Cerebellar nuclear complex (tissue), 1 donor: ENCODE data around the gene ADRB1.

Experiments used
- DNase-seq, 2 experiments: peaks; one replicate each; lab custom pipeline; 2025; lab: John Stamatoyannopoulos, UW

The ADRB1 gene

DNA sequence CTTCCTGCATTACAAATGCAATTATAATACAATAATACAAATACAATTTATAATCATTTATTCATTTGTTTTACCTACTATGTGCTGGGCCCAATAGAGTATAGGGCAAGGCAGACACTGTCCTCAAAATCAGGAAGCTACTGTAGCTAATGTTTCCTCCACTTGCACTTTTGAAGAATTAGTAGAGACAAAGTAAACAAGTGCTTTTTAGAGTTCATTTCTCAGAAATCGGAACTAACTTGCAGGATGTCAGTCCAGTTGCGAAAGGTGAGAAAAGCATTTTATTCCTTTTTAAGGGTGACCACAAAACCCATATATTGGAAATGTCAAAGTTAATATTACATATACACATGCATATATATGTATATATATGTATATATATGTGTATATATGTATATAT, 14.2 kb downstream of the ADRB1 start:
- no peak for DNase-seq

DNA sequence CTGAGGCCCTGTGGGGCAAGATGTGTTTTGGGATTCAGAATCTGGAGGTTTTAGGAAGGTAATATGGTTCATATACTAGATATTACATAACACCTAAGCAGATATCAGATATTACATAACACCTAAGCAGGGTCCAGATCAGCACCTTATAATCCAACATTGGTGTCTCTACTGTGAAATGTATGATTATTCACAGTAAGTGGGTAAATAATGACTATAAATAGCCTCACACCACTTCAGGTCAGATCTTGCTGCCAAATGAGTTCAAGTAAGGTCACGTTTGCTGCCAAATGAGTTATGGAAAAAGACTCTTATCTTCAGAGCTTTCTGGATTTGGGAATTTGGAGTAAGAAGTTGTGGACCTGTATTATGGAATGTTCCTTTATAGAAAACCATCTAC, 14.6 kb downstream of the ADRB1 start:
- DNase-seq: no peak

GRCh38 chr10:114059561-114059960, 15.9 kb downstream of the ADRB1 start:
- DNase-seq: no peak

DNA sequence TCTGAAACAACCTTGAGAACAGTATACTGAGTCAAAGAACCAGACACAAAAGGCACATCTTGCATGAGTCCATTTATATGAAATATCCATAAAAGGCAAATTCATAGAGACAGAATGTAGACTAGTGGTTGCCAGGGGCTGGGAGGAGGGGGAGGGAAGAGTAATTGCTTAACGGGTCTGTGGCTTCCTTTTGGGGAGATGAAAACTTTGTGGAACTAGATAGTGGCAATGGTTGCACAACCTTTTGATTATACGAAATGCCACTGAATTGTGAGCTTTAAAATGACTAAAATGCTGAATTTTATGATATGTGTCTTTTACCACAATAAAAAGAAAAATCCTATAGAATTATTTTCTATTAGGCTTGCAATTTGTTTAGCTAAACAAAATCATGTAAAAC, 16.8 kb downstream of the ADRB1 start:
- no peak for DNase-seq

DNA sequence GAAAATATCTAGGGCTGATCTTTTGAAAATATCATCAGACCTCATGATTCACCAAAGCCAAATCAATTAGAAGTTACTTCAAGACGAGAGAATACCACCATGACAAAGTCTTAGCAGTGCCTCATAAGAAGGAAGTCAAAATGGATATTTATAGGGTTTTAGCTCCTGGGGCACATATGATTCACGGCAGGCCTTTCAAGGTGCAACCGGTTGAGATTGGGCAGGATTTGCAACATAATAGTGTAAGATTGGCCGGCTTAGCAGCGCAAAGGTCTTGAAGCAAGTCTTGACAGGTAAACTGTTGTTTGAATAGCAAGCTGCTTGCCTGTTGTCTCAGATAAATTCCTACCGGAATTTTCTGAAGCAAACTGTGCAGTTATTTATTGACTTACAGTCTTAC, 17.5 kb downstream of the ADRB1 start:
- DNase-seq: no peak

- no peak for DNase-seq
Observed at GRCh38 chr10:114061789-114062188, 18.1 kb downstream of the ADRB1 start.

DNA sequence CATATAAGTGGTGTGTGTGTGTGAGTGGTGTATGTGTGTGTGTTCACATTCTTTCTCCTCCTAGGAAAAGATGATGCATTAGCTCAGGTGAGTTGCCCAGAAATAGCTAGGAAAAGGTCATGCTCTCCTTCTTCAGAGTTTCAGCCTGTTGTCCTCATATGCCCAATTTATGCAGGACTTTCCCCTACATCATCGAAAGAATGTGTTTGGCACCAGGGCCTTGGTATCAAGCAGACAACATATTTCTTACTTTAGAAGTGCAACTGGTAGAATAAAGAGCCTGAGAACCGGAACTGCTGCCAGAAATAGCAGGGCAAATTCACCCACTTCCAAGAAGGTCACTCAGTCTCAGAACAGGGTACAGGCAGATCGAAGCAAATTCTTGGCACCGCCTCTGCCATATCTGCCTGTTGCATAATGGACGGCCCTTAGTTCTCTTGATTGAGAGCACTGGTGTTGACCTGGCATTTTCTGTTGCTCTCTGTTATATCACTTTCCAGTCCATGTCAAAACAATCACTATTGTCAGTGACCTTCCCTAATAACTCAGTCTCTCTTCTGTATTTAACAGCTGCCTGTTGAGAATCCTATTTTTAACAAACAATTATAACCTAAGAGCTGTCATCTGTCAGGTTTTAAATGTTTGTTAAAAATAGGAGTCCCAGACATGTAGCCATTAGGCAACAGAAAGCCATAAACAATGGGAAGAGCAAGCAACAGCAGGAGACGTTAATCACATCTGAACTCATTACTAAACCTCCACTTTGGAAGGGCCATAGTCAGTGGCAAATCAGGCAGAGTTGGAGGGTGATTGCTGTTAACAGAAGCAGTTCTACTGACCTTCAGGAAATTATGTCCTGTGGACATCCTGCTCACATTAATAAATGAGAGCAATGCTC, 20.7 kb downstream of the ADRB1 start:
- no peak for DNase-seq

DNA sequence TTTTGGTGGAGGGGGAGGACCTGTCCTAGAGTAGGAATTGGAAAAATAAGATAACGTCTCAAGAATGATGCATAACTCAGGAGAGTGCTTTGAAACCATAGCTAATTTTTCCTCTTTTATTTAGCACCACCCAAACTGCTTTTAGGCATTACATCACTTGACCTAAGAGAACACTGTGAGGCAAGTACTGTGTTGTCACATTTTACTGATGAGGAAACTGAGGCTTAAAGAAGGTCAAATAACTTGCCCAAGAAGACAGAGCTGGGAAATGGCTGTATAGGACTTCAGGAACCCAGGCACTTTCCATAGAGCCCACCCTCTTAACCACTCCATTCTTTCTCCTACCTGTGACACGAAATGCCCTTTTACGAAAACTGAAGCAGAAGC, 21.4 kb downstream of the ADRB1 start:
- DNase-seq: no peak

DNA sequence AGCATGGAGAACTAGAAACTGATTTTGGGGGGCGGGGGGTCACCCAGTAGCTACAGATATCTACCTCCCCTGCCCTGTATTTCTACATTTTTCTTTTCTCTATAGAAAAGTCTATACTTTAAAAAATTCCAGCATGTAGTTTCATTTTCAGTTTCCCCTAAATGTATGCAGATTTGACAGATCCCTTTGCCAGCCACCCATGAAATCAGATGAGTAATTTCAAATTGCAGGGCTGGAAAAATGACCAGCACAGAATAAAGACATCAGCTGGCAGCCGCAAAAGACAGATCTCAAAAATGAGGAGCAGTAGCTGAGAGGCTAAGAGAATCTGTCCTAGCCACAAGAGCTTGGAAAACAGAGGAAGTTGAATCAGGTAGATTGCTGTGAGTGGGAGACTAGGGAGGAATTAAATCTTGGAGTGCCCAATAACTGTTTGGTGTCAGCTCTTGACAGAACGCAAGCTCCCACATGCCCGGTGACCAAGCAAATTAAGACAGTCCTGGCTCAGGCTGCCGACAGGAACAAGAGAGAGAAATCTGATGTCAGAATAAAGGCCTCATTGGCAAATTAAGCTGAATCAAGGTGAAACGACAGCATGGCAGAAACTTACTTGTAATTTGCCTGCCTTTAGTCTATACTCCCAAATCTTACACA, 24.5 kb downstream of the ADRB1 start:
- no peak for DNase-seq

- DNase-seq: no peak
Observed at GRCh38 chr10:114070710-114071109, 27.0 kb downstream of the ADRB1 start.

DNA sequence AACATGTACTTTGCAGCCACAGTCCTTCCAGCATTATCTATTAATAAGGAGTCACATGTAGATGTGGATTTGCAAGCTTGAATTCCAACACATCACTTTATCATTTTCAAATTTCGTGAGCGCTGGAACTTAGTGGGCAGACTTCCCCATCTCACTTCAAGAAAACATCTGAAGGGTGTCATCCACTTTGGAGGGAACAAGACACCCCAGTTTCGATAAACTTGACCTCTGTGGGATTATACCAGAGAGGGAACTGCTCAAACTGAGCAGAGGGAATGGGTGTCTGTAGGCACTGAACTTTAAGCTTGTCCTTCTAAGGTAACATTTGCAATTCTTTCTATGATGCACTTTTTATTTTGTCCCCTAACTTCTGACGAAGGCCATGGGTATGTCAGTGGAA, 27.5 kb downstream of the ADRB1 start:
- DNase-seq: no peak

DNA sequence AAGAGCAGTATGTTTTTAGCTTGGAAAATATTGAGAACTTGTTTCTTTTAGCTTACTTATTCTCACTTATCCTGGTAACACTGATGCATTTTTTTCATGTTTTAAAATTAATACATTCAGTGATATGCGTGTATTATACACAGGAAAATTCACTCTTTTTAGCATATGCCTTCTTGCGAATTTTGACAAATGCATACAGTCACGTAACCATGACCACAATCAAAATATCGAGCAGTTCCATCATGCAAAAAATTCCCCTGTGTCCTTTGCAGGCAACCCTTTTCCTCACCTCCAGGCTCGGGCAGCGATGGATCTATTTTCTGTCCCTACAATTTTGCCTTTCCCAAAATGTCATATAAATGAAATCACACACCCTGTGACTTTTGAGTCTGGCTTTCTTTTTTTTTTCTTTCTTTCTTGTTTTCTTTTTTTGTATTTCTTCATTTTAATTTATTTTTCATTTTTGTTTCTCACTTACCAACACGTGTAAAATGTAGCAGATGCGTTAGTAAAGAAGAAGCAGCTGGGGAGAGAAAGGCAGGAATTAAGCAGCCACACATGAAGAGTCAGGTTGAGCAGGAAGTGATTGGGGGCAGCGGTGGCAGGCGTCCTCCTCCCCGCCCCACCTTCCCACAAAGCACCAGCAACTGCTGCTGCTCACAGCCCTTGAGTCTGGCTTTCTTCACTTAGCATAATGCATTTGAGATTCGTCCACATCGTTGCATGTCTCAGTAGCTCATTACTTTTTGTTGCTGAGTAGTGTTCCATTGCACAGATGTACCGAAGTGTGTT, 29.9 kb downstream of the ADRB1 start:
- DNase-seq: no peak

GRCh38 chr10:114075093-114075492, 31.4 kb downstream of the ADRB1 start:
- DNase-seq: no peak

DNA sequence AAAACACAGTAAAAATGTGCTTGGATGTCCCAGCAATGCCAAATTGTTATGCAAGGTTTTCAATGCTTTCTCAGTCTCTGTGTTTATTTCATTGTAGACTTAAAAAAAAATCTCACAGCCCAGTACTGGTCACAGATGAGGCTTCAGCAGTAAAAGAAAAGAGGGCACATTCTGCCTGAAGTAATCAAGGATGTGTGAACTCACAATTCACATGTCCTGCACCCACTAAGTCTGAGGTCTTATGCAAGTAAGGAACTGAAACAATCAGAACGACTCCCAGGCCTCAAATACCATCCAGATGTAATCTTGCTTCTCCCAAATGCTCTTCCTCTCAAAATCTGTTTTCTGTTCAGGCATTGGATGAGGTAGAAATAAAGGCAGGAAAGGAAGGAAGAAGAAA, 33.7 kb downstream of the ADRB1 start:
- no peak for DNase-seq

- DNase-seq: no peak
Observed at GRCh38 chr10:114077815-114078219, 34.2 kb downstream of the ADRB1 start.

DNA sequence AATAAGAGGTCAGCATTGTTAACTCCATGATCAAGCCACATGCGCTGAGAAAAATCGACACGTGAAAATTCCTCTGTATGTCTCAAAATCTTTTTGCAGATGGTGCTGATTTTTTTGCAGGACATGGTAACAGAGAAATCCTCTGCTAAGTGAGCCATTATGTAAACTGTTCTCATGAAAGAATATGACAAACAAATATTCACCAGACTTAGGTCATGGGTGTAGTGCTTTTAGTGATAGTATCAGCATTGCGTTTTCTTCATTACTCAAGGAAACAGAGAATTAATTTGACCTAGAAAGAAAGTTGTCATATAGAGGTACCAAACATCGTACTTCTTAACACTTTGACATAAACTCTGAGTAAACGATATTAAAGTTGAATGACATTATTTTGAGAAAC, 34.7 kb downstream of the ADRB1 start:
- no peak for DNase-seq

GRCh38 chr10:114079421-114079820, 35.8 kb downstream of the ADRB1 start:
- DNase-seq: no peak

GRCh38 chr10:114081911-114082583, 38.4 kb downstream of the ADRB1 start:
- DNase-seq: no peak

DNA sequence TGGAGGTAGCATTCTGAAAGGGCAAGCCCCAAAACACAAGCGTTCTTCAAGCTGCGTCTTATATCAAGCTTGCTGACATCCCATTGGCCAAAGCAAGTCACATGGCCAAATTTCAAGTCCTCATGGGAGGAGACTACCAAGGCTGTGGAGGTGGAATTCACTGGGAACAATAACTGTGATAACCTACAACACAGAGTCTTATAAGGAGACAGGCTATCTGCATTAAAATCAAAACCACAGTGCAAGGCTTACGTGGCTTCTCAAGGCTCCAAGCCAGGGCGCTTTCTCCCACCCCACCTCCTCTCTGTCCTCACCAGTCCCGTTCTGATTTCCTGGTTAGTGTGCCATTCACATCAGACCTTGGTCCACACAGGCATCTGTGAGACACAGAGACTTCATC, 39.4 kb downstream of the ADRB1 start:
- DNase-seq: no peak

DNA sequence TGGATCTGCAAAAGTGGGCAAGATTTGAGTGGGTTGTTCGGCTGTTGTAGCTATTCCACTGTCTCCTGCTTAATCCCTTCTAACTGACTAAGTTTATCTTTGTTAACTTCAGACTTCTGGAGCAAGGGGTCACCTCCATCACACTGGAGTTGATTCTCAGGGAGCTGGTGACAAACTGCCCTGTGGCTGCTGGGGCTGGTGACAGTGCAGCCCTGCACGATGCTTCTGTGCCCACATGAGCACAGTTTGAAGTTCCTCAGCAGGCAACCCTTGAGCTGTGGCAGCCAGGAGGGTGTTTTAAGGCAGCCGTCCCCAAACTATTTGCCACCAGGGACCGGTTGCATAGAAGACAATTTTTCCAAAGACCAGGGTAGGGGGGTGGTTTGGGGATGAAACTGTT, 40.5 kb downstream of the ADRB1 start:
- DNase-seq: no peak

DNA sequence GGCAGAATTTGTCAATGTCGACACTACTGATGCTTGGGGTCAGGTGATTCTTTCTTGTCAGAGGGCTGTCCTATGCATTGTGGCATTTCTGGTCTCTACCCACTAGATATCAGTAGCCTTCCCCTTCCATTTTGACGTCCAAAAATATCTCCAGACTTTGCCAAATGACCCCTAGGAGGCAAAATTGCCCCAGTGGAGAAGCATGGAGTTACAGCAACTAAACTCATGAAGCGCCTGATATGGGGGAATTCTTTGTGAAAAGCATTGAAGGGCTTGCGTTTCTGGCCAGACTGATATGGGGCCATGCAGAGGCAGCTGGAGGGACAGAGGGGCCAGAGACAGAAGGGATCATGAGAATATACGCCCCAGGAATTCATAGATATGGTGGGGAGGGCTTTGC, 43.6 kb downstream of the ADRB1 start:
- no peak for DNase-seq

- DNase-seq: no peak
Observed at GRCh38 chr10:114087655-114088054, 44.0 kb downstream of the ADRB1 start.
